Measurements from ENCODE around the gene SCN3A.

Gene SCN3A

DNA sequence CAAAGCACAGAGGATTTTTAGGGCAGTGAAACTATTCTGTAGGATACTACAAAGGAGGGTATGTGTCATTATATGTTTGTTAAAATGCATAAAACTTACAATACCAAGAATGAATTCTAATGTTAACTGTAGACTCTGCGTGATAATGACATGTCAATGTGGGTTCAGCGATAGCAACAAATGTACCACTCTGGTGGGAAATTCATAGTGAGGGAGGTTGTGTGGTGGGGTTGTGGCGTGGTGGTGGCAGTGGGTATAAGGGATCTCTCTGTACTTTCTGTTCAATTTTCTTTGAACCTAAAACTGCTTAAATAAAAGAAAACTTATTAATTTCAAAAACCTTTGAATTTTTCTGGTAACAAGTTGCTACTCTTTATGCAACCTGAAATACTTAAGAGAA is 149.2 kb downstream of the SCN3A start:
- DNase-seq, result no peak

DNA sequence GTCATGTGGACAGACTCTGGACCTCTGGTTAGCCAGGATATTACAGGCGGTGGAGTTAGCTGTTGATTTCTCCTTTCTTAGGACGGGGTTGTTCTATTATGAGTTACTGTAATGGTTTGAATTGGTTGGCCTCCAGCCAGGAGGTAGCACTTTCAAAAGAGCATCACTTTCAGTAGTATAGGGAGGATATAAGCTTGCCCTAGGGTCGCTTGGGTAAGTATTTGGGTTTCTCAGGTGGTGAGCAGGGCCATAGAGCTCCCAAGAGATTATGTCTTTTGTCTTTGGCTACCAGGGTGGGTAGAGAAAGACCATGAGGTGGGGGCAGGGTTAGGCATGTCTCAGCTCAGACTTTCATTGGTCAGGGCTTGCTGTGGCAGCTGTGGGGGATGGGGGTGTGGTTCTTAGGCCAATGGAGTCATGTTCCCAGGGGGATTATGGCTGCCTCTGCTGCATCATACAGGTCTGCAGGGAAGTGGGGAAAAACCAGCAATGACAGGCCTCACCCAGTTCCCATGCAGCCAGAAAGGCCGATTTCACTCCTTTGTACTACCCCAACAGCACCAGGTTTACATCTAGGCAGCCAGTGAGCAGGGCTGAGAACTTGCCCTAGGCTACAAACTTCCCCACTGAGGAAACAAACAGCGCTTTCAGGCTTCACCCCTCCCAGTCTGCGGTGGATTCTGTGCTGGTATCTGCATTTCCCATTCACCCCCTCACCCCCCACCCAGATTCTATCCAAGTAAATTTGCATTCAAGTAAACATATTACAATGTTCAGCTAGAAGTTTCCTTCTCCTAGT is 159.1 kb downstream of the SCN3A start:
- DNase-seq, result no peak
